Naive thymus-derived CD8-positive, alpha-beta T cell (primary cell): ENCODE measurements around the gene CDK5R2. TPM values are rescaled to one million over a fixed set of nuclear protein-coding genes. Genes with fewer than 3 reads are reported as not detected.

Experiments used
- ATAC-seq, 2 donors: fragments of 150-1000 bp; cut with Tn5 transposase in 1 of 2; sonication (Bioruptor Pico), chemical (Tn5 transposase) in 1 of 2; 1 replicate in 1 of 2; 2 replicates in 1 of 2; pipeline ENCODE4 v1.10.0; 2021; ENCODE audit warnings: mild to moderate bottlenecking in 2 of 2, moderate library complexity in 2 of 2
- POLR2A ChIA-PET: fragments of 350-600 bp; sonication (Branson Sonifier 250); formaldehyde crosslinking; loops from one replicate; lab custom pipeline; 2021; ENCODE audit warnings: antibody characterized with exemption; lab: Charles Lee
- DNase-seq, 10 donors: peaks; one replicate each; pipeline versions ENCODE4 v3.0.0 to v3.0.0-alpha.2; 2020 to 2022
- H3K27ac Mint-ChIP-seq, 10 donors: one replicate each; pipeline ENCODE4 v1.8.0; 2020 to 2022; ENCODE audit warnings: mild to moderate bottlenecking in 10 of 10, mixed read lengths in 10 of 10, moderate library complexity in 4 of 10, inconsistent platforms in 1 of 10
- H3K27me3 Mint-ChIP-seq, 5 donors: one replicate each; pipeline ENCODE4 v1.8.0; 2021 to 2022; ENCODE audit warnings: mixed read lengths in 5 of 5
- H3K36me3 Mint-ChIP-seq, 3 donors: one replicate each; pipeline ENCODE4 v1.8.0; 2020 to 2022; ENCODE audit warnings: mixed read lengths in 3 of 3, mild to moderate bottlenecking in 2 of 3, inconsistent platforms in 1 of 3
- H3K4me1 Mint-ChIP-seq, 4 donors: one replicate each; pipeline ENCODE4 v1.8.0; 2021 to 2022; ENCODE audit warnings: mixed read lengths in 4 of 4
- H3K4me3 Mint-ChIP-seq, 10 donors: one replicate each; pipeline ENCODE4 v1.8.0; 2020 to 2022; ENCODE audit warnings: mild to moderate bottlenecking in 10 of 10, mixed read lengths in 10 of 10, moderate library complexity in 6 of 10, inconsistent platforms in 1 of 10
- H3K9me3 Mint-ChIP-seq, 9 donors: one replicate each; pipeline ENCODE4 v1.8.0; 2020 to 2022; ENCODE audit warnings: mixed read lengths in 9 of 9, mild to moderate bottlenecking in 3 of 9, inconsistent platforms in 1 of 9, moderate library complexity in 1 of 9
- polyA plus RNA-seq, 3 donors: library from polyadenylated mRNA; unstranded; fragments of 300-500 nt; fragmentation: Illumina TruSeq; gene quantifications; one replicate each; pipeline ENCODE4 v1.2.3, GENCODE V29; 2021
- total RNA-seq, 8 experiments: library from RNA in 2 of 8; stranded (reverse) in 2 of 8; gene quantifications; one replicate each; pipeline ENCODE4 v1.2.3 and lab custom pipeline; 2021 to 2026

Gene CDK5R2
- total and polyA plus RNA-seq, 5 experiments from 2014 or later = not detected

DNA sequence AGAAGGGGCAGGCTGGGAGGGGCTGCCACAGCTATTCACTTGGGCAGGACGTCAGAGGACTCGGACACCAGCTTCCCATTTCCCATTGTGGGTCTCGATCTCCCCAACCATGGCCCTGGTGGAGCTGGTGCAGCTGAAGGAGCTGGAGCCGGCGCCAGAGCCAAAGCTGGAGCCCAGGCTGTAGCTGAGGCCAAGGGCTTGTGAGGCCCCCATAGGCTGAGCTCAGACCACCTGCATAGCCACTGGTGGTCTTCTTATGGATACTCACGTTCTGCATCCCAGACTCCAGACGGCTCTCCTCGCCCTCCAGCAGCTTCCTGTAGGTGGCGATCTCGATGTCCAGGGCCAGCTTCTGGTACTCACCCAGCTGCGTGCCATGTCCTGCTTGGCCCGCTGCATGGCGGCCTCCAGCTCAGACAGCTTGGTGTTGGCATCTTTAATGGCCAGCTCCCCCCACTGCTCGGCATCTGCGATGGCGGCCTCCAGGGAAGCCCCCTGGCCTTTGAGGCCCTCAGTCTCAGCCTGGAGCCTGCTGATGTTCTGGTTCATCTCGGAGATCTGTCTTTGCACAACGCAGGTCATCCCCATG lies 6.0 kb upstream of the CDK5R2 start:
- H3K27ac Mint-ChIP-seq = no peak overlapping the region
- H3K36me3 Mint-ChIP-seq = no peaks in the 10 kb centered on the region
- no peak for ATAC-seq
- POLR2A ChIA-PET = no interaction called here
- peaks cover 0 to 3% (median 0%) of the 10 kb centered on the region in 9 donors for H3K9me3 Mint-ChIP-seq
- no peak overlapping the region for H3K4me3 Mint-ChIP-seq
- DNase-seq = no peak
- peaks cover 25 to 67% (median 42%) of the 10 kb centered on the region in 5 donors for H3K27me3 Mint-ChIP-seq
- H3K4me1 Mint-ChIP-seq = peaks cover 0 to 4% (median 0%) of the 10 kb centered on the region in 4 donors

DNA sequence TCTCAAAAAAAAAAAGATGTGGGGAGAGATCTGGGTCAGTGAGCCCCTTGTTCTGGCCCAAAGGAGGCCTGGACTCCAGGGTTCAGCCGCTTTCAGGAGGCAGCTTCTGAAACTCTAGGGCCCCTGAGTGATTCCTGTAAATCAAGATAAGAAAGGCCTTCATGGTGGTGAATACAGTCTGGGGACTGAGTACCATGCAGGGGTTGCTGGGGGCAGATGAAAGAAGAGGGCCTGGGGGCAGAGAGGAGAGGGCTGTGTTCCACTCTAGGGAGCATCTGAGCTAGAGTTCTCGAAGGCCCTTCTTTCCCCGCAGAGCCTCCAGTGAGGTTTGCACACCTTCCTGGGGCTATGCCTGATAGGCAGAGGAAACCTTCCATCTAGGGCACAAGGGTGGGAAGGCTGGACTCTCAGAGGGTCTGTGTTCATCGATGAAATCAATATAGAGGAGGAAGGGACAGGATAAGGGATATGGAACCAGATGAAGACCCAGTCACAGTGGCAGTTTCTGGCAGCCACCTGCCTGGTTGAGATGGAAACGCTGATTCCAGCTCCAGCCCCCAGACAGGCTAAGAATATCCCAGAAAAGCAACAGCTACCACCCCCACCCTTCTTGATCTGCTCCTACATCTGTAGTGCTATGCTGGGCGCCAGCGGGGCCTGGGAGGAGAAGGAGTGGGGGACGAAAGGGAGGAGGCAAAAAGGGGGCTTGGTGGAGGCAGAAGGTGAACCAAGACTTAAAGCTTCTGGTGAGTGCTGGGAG lies 4.7 kb upstream of the CDK5R2 start:
- no peak overlapping the region for H3K4me3 Mint-ChIP-seq
- POLR2A ChIA-PET = no interaction called here

DNA sequence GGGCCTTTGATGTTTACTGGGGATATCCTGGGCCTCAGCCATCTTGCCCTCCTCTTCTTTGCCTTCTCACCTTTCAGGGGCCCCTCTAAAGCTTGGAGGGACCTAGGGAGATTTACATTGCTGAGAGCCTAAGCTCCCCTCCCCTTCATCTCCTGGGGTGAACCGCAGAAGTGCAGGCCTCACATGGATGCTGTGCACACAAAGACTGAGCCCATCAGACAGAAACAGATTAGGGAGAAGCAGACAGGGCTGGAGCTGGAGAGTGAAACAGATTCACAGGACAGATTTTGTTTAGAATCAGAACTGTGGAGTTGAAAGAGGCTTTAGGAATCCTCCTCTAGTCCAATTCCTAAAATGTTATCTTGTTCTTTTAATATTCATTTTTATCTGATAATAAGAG lies 3.4 kb upstream of the CDK5R2 start:
- H3K27me3 Mint-ChIP-seq = peaks cover 30 to 73% (median 49%) of the 10 kb centered on the region in 5 donors
- peaks cover 0 to 1% (median 0%) of the 10 kb centered on the region in 9 donors for H3K9me3 Mint-ChIP-seq
- POLR2A ChIA-PET = interaction anchor here (0.6 kb wide), 1 partner anchor 10 kb away, joined by 3 read pairs; no protein-coding TSS in a partner anchor
- ATAC-seq (no peak), DNase-seq (no peak)
- peaks cover 0 to 3% (median 0%) of the 10 kb centered on the region in 3 donors for H3K36me3 Mint-ChIP-seq
- H3K4me1 Mint-ChIP-seq = peaks cover 5 to 13% (median 10%) of the 10 kb centered on the region in 4 donors
- no peak overlapping the region for H3K4me3 Mint-ChIP-seq
- peak overlapping the region in 1 of 10 donors; percentile 61 for H3K27ac Mint-ChIP-seq

More for the DNA sequence above, 4.7 kb upstream of the CDK5R2 start:
- DNase-seq (no peak), ATAC-seq (no peak)
- H3K4me1 Mint-ChIP-seq = peaks cover 3 to 8% (median 5%) of the 10 kb centered on the region in 4 donors
- H3K27ac Mint-ChIP-seq = no peak overlapping the region
- peaks cover 0 to 2% (median 0%) of the 10 kb centered on the region in 3 donors for H3K36me3 Mint-ChIP-seq
- peaks cover 32 to 76% (median 50%) of the 10 kb centered on the region in 5 donors for H3K27me3 Mint-ChIP-seq
- peaks cover 0 to 3% (median 0%) of the 10 kb centered on the region in 9 donors for H3K9me3 Mint-ChIP-seq

DNA sequence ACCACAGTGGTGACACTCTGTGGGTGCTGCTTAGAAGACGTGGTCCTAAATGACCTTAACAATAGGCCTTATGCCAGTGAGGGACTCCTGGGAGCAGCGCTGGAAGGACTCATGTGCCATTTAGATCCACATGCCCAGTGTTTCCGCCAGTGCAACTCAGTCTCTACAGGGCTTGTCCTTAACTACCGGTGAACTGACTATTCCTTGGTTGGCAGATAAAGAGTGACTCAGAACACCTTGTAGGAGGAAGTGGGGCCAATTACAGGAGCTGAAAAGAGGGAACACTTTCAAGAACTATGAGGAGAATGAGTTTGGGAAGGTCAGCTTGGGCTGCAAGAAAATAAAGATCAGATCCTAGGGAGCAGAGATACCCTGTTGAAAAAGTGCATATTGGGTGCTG lies 1.8 kb upstream of the CDK5R2 start:
- H3K4me1 Mint-ChIP-seq = peaks cover 8 to 18% (median 15%) of the 10 kb centered on the region in 4 donors
- POLR2A ChIA-PET = no interaction called here
- DNase-seq (no peak), ATAC-seq (no peak)
- H3K27me3 Mint-ChIP-seq = peaks cover 30 to 80% (median 52%) of the 10 kb centered on the region in 5 donors
- H3K27ac Mint-ChIP-seq = no peak overlapping the region
- H3K4me3 Mint-ChIP-seq = peak overlapping the region in 2 of 10 donors; percentile 0 to 19
- peaks cover 0 to 10% (median 0%) of the 10 kb centered on the region in 3 donors for H3K36me3 Mint-ChIP-seq
- H3K9me3 Mint-ChIP-seq = peaks cover 0 to 3% (median 0%) of the 10 kb centered on the region in 9 donors

DNA sequence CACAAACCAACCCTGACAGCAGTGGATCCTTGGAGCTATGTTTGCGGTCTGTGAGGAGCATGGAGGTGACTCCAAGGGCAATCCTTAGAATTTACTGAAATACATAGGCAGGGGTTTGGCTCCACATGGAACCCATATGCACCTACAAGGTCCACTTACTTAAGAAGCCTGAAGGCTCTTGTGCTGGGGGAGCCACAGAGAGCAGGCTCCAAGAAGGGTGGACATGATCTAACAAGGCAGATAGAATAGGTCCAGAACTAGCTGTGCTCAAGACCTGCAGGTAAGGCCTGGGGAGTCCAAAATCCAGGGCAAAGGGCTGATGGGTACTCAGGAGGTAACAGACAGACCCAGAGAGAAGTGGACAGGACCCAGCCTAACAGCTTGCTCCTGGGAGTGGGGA lies 1.2 kb upstream of the CDK5R2 start:
- peak overlapping the region in 7 of 10 donors; percentile 26 to 58 (median 39) for H3K4me3 Mint-ChIP-seq
- peak overlapping the region in 1 of 10 donors; percentile 37 for H3K27ac Mint-ChIP-seq
- no peak for DNase-seq
- no peak for ATAC-seq
- H3K4me1 Mint-ChIP-seq = peaks cover 9 to 18% (median 15%) of the 10 kb centered on the region in 4 donors
- H3K9me3 Mint-ChIP-seq = peaks cover 0 to 3% (median 0%) of the 10 kb centered on the region in 9 donors
- POLR2A ChIA-PET = no interaction called here
- H3K27me3 Mint-ChIP-seq = peaks cover 26 to 80% (median 54%) of the 10 kb centered on the region in 5 donors
- H3K36me3 Mint-ChIP-seq = peaks cover 0 to 11% (median 0%) of the 10 kb centered on the region in 3 donors

DNA sequence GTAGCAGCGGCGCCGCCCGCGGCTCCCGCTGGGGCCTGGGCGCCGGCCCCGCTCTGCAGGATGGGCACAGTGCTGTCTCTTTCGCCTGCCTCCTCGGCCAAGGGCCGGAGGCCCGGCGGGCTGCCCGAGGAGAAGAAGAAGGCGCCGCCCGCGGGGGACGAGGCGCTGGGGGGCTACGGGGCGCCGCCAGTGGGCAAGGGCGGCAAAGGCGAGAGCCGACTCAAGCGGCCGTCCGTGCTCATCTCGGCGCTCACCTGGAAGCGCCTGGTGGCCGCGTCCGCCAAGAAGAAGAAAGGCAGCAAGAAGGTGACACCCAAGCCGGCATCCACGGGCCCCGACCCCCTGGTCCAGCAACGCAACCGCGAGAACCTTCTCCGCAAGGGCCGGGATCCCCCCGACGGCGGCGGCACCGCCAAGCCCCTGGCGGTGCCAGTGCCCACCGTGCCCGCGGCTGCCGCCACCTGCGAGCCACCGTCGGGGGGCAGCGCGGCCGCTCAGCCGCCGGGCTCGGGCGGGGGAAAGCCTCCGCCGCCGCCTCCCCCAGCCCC lies 369 bp downstream of the CDK5R2 start:
- peaks cover 11 to 19% (median 15%) of the 10 kb centered on the region in 4 donors for H3K4me1 Mint-ChIP-seq
- no peak overlapping the region for H3K27ac Mint-ChIP-seq
- DNase-seq = no peak
- ATAC-seq = peak in 1 of 2 donors; percentile 9
- POLR2A ChIA-PET = no interaction called here
- peak overlapping the region in 1 of 10 donors; percentile 58 for H3K4me3 Mint-ChIP-seq
- H3K27me3 Mint-ChIP-seq = peaks cover 30 to 83% (median 57%) of the 10 kb centered on the region in 5 donors
- H3K9me3 Mint-ChIP-seq = peaks cover 0 to 9% (median 0%) of the 10 kb centered on the region in 9 donors
- peaks cover 0 to 11% (median 6%) of the 10 kb centered on the region in 3 donors for H3K36me3 Mint-ChIP-seq

DNA sequence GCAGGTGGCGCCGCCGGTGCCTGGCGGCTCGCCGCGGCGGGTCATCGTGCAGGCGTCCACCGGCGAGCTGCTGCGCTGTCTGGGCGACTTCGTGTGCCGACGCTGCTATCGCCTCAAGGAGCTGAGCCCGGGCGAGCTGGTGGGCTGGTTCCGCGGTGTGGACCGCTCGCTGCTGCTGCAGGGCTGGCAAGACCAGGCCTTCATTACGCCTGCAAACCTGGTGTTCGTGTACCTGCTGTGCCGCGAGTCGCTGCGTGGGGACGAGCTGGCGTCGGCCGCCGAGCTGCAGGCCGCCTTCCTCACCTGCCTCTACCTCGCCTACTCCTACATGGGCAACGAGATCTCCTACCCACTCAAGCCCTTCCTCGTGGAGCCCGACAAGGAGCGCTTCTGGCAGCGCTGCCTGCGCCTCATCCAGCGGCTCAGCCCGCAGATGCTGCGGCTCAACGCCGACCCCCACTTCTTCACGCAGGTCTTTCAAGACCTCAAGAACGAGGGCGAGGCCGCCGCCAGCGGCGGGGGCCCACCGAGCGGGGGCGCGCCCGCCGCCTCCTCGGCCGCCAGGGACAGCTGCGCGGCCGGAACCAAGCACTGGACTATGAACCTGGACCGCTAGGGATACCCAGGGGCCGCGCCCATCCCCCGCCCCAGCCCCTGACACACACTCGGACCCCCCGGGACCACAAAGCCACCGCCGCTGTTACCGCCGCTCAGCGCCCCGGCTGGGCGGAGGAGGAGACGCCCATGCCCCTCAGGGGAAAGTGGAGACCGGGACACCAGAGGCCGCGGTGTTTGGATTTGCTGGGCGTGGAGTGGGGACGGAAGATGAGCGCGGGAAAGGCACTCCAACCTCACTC lies 1.1 kb downstream of the CDK5R2 start:
- Mint-ChIP-seq H3K36me3 (peaks cover 0 to 11% (median 6%) of the 10 kb centered on the region in 3 donors), H3K4me3 (peak overlapping the region in 8 of 10 donors; percentile 28 to 70 (median 65)), H3K27ac (peak overlapping the region in 1 of 10 donors; percentile 55), H3K27me3 (peaks cover 33 to 82% (median 61%) of the 10 kb centered on the region in 5 donors), H3K9me3 (peaks cover 0 to 9% (median 0%) of the 10 kb centered on the region in 9 donors), H3K4me1 (peaks cover 11 to 19% (median 15%) of the 10 kb centered on the region in 4 donors)
- DNase-seq (no peak), ATAC-seq (no peak)
- POLR2A ChIA-PET = no interaction called here

DNA sequence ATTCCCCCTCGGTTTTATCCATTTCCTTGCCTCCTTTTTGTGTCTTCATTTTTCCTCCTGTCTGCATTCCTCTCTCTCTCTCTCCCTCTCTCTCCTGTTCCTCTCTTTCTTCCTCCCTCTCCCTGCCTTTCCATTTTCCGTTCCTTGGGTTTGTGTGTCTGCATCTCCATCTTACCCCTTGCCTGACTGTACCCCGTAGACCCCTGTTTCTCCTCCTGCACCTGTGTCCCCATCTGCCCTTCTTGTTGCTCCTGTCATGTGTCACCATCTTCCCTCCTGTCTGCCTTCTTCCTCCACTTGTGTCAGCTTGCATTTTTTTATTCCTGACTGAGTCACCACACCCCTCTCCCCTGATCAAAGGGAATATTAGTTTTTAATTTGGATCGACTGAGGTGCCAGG lies 1.8 kb downstream of the CDK5R2 start:
- Mint-ChIP-seq H3K4me3 (peak overlapping the region in 8 of 10 donors; percentile 26 to 79 (median 60)), H3K4me1 (peaks cover 11 to 19% (median 15%) of the 10 kb centered on the region in 4 donors), H3K27me3 (peaks cover 37 to 84% (median 65%) of the 10 kb centered on the region in 5 donors), H3K9me3 (peaks cover 0 to 9% (median 0%) of the 10 kb centered on the region in 9 donors), H3K36me3 (peaks cover 0 to 11% (median 6%) of the 10 kb centered on the region in 3 donors), H3K27ac (peak overlapping the region in 4 of 10 donors; percentile 18 to 55 (median 36))
- DNase-seq (no peak), ATAC-seq (no peak)
- POLR2A ChIA-PET = no interaction called here

DNA sequence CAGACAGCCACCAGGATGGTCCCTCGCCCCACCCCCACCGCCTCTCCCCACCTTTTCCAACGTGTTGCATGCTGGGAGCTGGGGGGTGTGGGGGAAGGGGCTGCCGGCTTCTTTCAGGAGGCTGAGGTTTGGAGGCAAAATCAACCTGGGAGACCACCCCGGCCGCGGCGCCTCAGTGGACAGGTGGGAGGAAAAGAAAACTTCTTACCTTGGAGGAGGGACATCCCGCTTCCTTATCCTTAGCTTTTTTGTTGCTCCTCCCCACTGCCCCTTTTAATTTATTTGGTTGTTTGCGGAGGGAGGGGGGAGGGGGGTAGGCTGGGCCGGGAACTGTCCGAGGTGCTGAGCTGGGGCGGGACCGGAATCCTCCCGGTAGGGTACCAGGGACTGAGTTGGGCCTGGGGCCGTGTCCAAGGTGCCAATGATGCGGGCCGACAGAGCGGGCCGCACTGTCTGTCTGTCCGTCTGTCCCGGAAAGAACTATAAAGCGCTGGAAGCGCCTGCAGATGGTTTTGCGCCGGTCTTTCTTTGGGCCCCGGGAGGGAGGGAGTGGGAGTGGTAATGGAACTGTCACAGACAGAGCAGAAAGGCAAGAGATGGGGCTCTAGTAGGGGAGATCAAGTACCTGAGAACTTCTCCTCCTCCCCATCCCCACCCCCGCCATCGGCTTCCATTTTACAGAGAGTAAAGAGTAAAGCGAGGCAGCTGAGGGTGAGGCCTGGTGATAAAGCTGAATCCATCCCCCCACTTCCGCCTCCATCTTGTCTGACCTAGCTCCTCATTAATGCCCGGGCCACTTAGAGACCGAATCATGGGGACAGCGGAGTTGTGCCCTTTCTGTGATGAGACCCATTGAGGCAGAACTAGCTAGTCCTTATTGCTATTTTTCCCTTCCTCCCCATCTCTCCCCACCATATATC lies 2.4 kb downstream of the CDK5R2 start:
- Mint-ChIP-seq H3K4me1 (peaks cover 11 to 19% (median 15%) of the 10 kb centered on the region in 4 donors), H3K27me3 (peaks cover 40 to 84% (median 64%) of the 10 kb centered on the region in 5 donors), H3K4me3 (peak overlapping the region in 3 of 10 donors; percentile 38 to 59 (median 49)), H3K36me3 (peaks cover 0 to 11% (median 6%) of the 10 kb centered on the region in 3 donors), H3K27ac (no peak overlapping the region), H3K9me3 (peaks cover 0 to 9% (median 0%) of the 10 kb centered on the region in 9 donors)
- no peak for ATAC-seq
- POLR2A ChIA-PET = no interaction called here
- DNase-seq = peak in 1 of 10 donors; percentile 24

DNA sequence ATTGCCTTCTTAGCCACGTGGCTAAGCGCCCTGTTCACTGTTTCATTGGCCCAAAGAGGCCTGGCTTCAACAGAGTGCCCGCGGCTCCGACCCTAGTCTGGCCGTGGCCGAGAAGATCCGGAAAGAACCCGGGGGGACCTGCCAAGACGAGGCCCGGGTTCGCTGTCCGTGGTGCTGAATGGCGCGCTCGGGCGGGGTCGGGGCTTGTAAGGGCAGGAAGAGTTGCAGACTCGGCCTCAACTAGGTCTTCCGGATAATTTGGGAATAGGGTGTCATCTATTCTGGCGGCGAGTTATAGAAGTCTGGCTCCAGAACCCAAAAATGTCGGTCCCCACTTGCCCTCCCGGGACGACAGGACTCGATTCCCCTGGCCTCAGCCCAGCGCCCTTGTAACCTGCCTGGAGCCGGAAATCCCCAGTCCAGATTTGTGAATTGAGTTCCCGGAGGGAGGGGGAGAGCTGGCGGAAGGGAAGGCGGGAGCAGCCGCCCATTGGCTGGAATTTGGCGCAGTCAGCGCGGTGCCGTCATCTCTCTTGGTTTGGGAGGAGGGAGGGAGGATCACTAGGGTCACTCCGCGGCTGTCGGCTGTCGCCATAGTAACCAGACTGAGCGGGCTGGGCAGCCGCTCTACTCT lies 3.5 kb downstream of the CDK5R2 start:
- Mint-ChIP-seq H3K27me3 (peaks cover 40 to 83% (median 57%) of the 10 kb centered on the region in 5 donors), H3K4me1 (peaks cover 10 to 19% (median 15%) of the 10 kb centered on the region in 4 donors), H3K9me3 (peaks cover 0 to 9% (median 0%) of the 10 kb centered on the region in 9 donors), H3K4me3 (peak overlapping the region in 4 of 10 donors; percentile 14 to 49 (median 30)), H3K27ac (no peak overlapping the region), H3K36me3 (peaks cover 0 to 11% (median 6%) of the 10 kb centered on the region in 3 donors)
- DNase-seq (peak; percentile 41 to 82 (median 62)), ATAC-seq (peak; percentile 35)
- POLR2A ChIA-PET = no interaction called here
